ENCODE results near the gene TTC38.

GRCh38 chr22:46229701-46230100 lies 38.1 kb upstream of the TTC38 start:
- TF ChIP-seq CTCF (IDR thresholded peaks at IDR 0.05; ENCODE audit: low read depth, low read length), result no peak
- TF ChIP-seq EZH2phosphoT487 (IDR thresholded peaks at IDR 0.05; ENCODE audit: low read depth), result no peak

All from OCI-LY3 (cell line).